Vagina (tissue), 2 donors: ENCODE measurements around the gene CXCL12. TPM values are rescaled to one million over a fixed set of nuclear protein-coding genes. Genes with fewer than 3 reads are reported as not detected.

Experiments
- DNase-seq, 2 donors: peaks; one replicate each; pipeline ENCODE4 v3.0.0-alpha.2; 2017; ENCODE audit errors: extremely low spot score in 2 of 2
- H3K27ac ChIP-seq: fragments of 200-600 bp; sonication (generic); one replicate; pipeline ENCODE4 v1.5.1; 2019
- H3K27me3 ChIP-seq: fragments of 200-600 bp; sonication (generic); one replicate; pipeline ENCODE4 v1.5.1; 2019
- H3K36me3 ChIP-seq, 2 donors: fragments of 200-600 bp; sonication (generic); one replicate each; pipeline ENCODE4 v1.5.1; 2017 to 2019
- H3K4me1 ChIP-seq: fragments of 200-600 bp; sonication (generic); one replicate; pipeline ENCODE4 v1.5.1; 2019
- H3K4me3 ChIP-seq, 2 donors: fragments of 200-600 bp; sonication (generic); 1 replicate in 1 of 2; 2 replicates in 1 of 2; pipeline ENCODE4 v1.5.1; 2016 to 2019
- H3K9me3 ChIP-seq: fragments of 200-600 bp; sonication (generic); one replicate; pipeline ENCODE4 v1.5.1; 2019
- CTCF ChIP-seq, 3 experiments: fragments of 450-650 bp in 2 of 3; fragments of 200-600 bp in 1 of 3; sonication (generic) in 1 of 3; IDR thresholded peaks; one replicate each; pipeline ENCODE4 v1.5.1; 2017 to 2019; ENCODE audit warnings: antibody characterized with exemption in 3 of 3, mild to moderate bottlenecking in 2 of 3, moderate library complexity in 2 of 3
- POLR2A ChIP-seq, 2 donors: fragments of 450-650 bp; IDR thresholded peaks; one replicate each; pipeline ENCODE4 v1.6.1; 2017; ENCODE audit warnings: antibody characterized with exemption in 2 of 2, mild to moderate bottlenecking in 2 of 2, moderate library complexity in 2 of 2
- POLR2AphosphoS5 ChIP-seq, 2 donors: sonication (generic); formaldehyde crosslinking; IDR thresholded peaks; one replicate each; pipeline ENCODE4 v1.9.0; 2017; ENCODE audit warnings: antibody characterized with exemption in 2 of 2, mild to moderate bottlenecking in 2 of 2, low read depth in 1 of 2; ENCODE audit not compliant: insufficient read depth in 1 of 2
- intact Hi-C: fragments of 100-400 bp; cut with DNase I; formaldehyde crosslinking; loops from one replicate; pipeline ENCODE4 v1.15.1; 2023
- total RNA-seq: library from RNA; depleted of rRNA; stranded (reverse); fragments of >200 nt; gene quantifications from one replicate; pipeline ENCODE4 v1.2.3, GENCODE V29; 2016

Gene CXCL12
- total RNA-seq, 1 donor from 2014 or later, result 112 TPM

- no peaks in the 10 kb centered on the region for H3K27me3 ChIP-seq
- no peaks in the 10 kb centered on the region for H3K9me3 ChIP-seq
- H3K36me3 ChIP-seq, result no peaks in the 10 kb centered on the region
- DNase-seq, result no peak
- TF ChIP-seq POLR2A (IDR thresholded peaks at IDR 0.05), result no peak
- no peak for TF ChIP-seq CTCF (IDR thresholded peaks at IDR 0.05)
- TF ChIP-seq POLR2AphosphoS5 (IDR thresholded peaks at IDR 0.05; ENCODE audit: insufficient read depth in 1 of 2, low read depth in 1 of 2), result no peak
- no peak overlapping the region for H3K27ac ChIP-seq
- H3K4me1 ChIP-seq, result peaks cover 18% of the 10 kb centered on the region
- intact Hi-C loops, result no loop called here
- H3K4me3 ChIP-seq, result no peak overlapping the region
Observed at GRCh38 chr10:44415121-44415520, 30.2 kb upstream of the CXCL12 start.

- H3K27ac ChIP-seq, result no peak overlapping the region
- TF ChIP-seq CTCF (IDR thresholded peaks at IDR 0.05) (no peak), POLR2AphosphoS5 (IDR thresholded peaks at IDR 0.05; ENCODE audit: insufficient read depth in 1 of 2, low read depth in 1 of 2) (no peak), POLR2A (IDR thresholded peaks at IDR 0.05) (no peak)
- H3K9me3 ChIP-seq, result no peaks in the 10 kb centered on the region
- H3K36me3 ChIP-seq, result no peaks in the 10 kb centered on the region
- no peak overlapping the region for H3K4me3 ChIP-seq
- H3K4me1 ChIP-seq, result peaks cover 18% of the 10 kb centered on the region
- H3K27me3 ChIP-seq, result no peaks in the 10 kb centered on the region
- intact Hi-C loops, result no loop called here
- DNase-seq, result no peak
Observed at GRCh38 chr10:44413416-44413815, 28.5 kb upstream of the CXCL12 start.

DNA sequence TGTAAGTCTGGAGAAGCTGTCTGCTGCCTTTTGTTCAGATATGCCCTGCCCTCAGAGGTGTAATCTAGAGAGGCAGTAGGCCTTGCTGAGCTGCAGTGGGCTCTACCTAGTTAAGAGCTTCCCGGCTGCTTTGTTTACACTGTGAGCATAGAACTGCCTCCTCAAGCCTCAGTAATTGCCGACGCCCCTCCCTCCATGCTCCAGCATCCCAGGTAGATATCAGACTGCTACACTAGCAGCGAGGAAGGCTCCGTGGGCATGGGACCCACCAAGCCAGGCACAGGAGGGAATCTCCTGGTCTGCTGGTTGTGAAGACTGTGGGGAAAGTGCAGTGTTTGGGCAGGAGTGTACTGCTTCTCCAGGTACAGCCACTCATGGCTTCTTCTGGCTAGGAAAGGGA lies 26.4 kb upstream of the CXCL12 start:
- H3K4me1 ChIP-seq, result peaks cover 5% of the 10 kb centered on the region
- no peaks in the 10 kb centered on the region for H3K36me3 ChIP-seq
- H3K4me3 ChIP-seq, result no peak overlapping the region
- TF ChIP-seq POLR2AphosphoS5 (IDR thresholded peaks at IDR 0.05; ENCODE audit: insufficient read depth in 1 of 2, low read depth in 1 of 2), result no peak
- TF ChIP-seq CTCF (IDR thresholded peaks at IDR 0.05), result no peak
- no peak for TF ChIP-seq POLR2A (IDR thresholded peaks at IDR 0.05)
- intact Hi-C loops, result no loop called here
- DNase-seq, result peak in 1 of 2 donors; percentile 61
- H3K27ac ChIP-seq, result no peak overlapping the region
- H3K27me3 ChIP-seq, result no peaks in the 10 kb centered on the region
- H3K9me3 ChIP-seq, result no peaks in the 10 kb centered on the region

- Histone ChIP-seq H3K27ac (no peak overlapping the region), H3K36me3 (no peaks in the 10 kb centered on the region), H3K9me3 (no peaks in the 10 kb centered on the region), H3K4me3 (no peak overlapping the region), H3K27me3 (no peaks in the 10 kb centered on the region), H3K4me1 (no peaks in the 10 kb centered on the region)
- intact Hi-C loops, result loop anchor here (5.0 kb wide), 1 partner anchor 452 kb away; no protein-coding TSS in a partner anchor
- TF ChIP-seq POLR2A (IDR thresholded peaks at IDR 0.05) (no peak), POLR2AphosphoS5 (IDR thresholded peaks at IDR 0.05; ENCODE audit: insufficient read depth in 1 of 2, low read depth in 1 of 2) (no peak), CTCF (IDR thresholded peaks at IDR 0.05) (no peak)
- no peak for DNase-seq
Observed at GRCh38 chr10:44404741-44405437, 20.0 kb upstream of the CXCL12 start.

DNA sequence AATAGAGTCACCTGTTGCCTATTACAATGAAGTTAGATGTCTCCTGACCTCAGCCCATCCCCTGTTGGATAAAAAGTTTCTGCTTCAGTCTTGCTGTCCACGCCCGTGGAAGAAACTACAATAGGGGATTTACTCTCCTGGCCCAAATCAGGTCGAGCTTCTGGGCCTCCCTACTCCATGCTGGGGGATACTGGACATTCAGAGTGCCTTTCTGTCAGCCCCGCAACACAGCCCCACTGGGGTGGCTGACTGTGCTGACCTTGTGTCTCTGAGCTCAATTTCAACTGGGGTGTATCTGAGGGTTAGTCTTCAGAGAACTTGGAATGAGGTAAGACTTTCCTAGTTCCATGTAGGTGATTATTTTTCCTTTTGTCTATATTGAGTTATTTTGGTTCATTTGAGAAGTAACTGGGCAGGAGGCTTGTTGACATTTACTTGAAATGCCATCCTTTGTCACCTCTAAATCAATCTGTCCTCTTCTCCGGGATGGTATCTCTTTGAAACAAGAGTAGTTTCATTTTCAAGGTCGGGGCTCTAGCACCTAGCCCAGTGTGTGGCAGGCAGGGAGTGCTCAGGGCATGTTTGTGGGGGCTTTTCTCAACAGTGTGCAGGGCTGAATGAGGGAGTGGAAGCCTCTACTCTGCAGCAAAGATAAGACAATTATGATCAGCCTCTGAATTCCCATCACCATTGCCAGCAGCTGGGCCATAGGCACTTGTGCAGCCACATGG lies 17.7 kb upstream of the CXCL12 start:
- intact Hi-C loops, result loop anchor here (5.0 kb wide), 1 partner anchor 455 kb away; no protein-coding TSS in a partner anchor
- H3K4me3 ChIP-seq, result no peak overlapping the region

More for the DNA sequence above, 17.7 kb upstream of the CXCL12 start:
- no peaks in the 10 kb centered on the region for H3K27me3 ChIP-seq
- no peak for TF ChIP-seq POLR2AphosphoS5 (IDR thresholded peaks at IDR 0.05; ENCODE audit: insufficient read depth in 1 of 2, low read depth in 1 of 2)
- no peak for TF ChIP-seq POLR2A (IDR thresholded peaks at IDR 0.05)
- no peak for TF ChIP-seq CTCF (IDR thresholded peaks at IDR 0.05)
- peak; percentile 62 to 81 for DNase-seq
- H3K9me3 ChIP-seq, result no peaks in the 10 kb centered on the region
- no peaks in the 10 kb centered on the region for H3K4me1 ChIP-seq
- no peak overlapping the region for H3K27ac ChIP-seq
- no peaks in the 10 kb centered on the region for H3K36me3 ChIP-seq
